Cardiac muscle cell (in vitro differentiated cells and primary cell): Measurements from ENCODE around the gene PAGE2. TPM values are rescaled to one million over a fixed set of nuclear protein-coding genes. Genes with fewer than 3 reads are reported as not detected.
A peak's percentile ranks its signal among the peaks of the same experiment; 100 is the strongest.
"Not testable (repeated sequence)": the region's sequence is repeated elsewhere in the genome, so short reads cannot be mapped to it uniquely, and the experiment has no call there.

Experiments
- DNase-seq, 2 donors: peaks; one replicate each; pipeline versions ENCODE4 v3.0.0 to v3.0.0-alpha.2; 2010 to 2017; ENCODE audit warnings: low read depth in 1 of 2, low spot score in 1 of 2
- H3K27ac ChIP-seq: fragments of 200-600 bp; sonication (generic); 2 replicates; pipeline ENCODE4 v1.5.1; 2016
- H3K27me3 ChIP-seq: fragments of 200-600 bp; sonication (generic); 2 replicates; pipeline ENCODE4 v1.6.0; 2016; ENCODE audit warnings: control low read depth
- H3K36me3 ChIP-seq: fragments of 200-600 bp; sonication (generic); 2 replicates; pipeline ENCODE4 v1.5.1; 2016; ENCODE audit warnings: control low read depth
- H3K4me1 ChIP-seq: fragments of 200-600 bp; sonication (generic); 2 replicates; pipeline ENCODE4 v1.8.1; 2017; ENCODE audit warnings: low read depth, mild to moderate bottlenecking, mixed run types
- H3K4me3 ChIP-seq: fragments of 200-600 bp; sonication (generic); 2 replicates; pipeline ENCODE4 v1.5.1; 2016; ENCODE audit warnings: mild to moderate bottlenecking
- H3K9me3 ChIP-seq: fragments of 200-600 bp; sonication (generic); 2 replicates; pipeline ENCODE4 v1.5.1; 2017; ENCODE audit warnings: low read depth, mild to moderate bottlenecking, control low read depth
- polyA plus RNA-seq: library from polyadenylated mRNA; unstranded; fragments of >200 nt; fragmentation: Nextera tagmentation; extraction: Ambion mirVana; gene quantifications from 2 replicates; pipeline ENCODE4 v1.2.1, GENCODE V29; 2016
- total RNA-seq: library from RNA; depleted of rRNA; stranded (reverse); fragments of >200 nt; gene quantifications from 2 replicates; pipeline ENCODE4 v1.2.3, GENCODE V29; 2016
- TF ChIP-seq, protein P1 (sequence below): IDR thresholded peaks from 2 replicates; pipeline ENCODE4 v1.5.1; 2012; ENCODE audit warnings: low read depth, mild to moderate bottlenecking, low read length

PAGE2 gene
- total and polyA plus RNA-seq, 2 experiments from 2014 or later = not detected

- no peaks in the 10 kb centered on the region for H3K9me3 ChIP-seq
- no peaks in the 10 kb centered on the region for H3K4me1 ChIP-seq
Measured at GRCh38 chrX:55127692-55128091, 38.9 kb downstream of the PAGE2 start.

DNA sequence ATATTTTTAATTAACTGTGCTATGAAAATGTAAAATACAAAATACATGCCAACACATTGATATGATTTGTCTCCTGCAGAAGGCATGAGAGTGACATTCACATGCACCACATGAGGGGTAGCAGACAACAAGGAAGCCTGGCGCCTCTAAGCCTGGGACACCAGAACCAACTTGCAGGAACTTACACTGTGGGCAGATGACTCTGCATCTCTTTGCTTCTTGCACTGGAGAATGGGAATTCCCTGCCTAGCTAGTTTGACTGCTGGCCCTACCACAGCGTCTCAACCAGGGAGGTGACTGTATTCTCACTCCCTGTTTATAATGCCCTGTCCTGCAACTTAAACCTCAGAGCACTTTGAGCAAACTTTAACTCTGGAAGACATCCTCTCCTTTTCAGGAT is 40.5 kb downstream of the PAGE2 start:
- Histone ChIP-seq H3K4me1 (no peaks in the 10 kb centered on the region), H3K4me3 (no peak overlapping the region), H3K9me3 (no peaks in the 10 kb centered on the region), H3K27ac (no peak overlapping the region), H3K36me3 (no peaks in the 10 kb centered on the region), H3K27me3 (no peaks in the 10 kb centered on the region)
- no peak for DNase-seq
- TF ChIP-seq, protein P1, sequence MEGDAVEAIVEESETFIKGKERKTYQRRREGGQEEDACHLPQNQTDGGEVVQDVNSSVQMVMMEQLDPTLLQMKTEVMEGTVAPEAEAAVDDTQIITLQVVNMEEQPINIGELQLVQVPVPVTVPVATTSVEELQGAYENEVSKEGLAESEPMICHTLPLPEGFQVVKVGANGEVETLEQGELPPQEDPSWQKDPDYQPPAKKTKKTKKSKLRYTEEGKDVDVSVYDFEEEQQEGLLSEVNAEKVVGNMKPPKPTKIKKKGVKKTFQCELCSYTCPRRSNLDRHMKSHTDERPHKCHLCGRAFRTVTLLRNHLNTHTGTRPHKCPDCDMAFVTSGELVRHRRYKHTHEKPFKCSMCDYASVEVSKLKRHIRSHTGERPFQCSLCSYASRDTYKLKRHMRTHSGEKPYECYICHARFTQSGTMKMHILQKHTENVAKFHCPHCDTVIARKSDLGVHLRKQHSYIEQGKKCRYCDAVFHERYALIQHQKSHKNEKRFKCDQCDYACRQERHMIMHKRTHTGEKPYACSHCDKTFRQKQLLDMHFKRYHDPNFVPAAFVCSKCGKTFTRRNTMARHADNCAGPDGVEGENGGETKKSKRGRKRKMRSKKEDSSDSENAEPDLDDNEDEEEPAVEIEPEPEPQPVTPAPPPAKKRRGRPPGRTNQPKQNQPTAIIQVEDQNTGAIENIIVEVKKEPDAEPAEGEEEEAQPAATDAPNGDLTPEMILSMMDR = no peak

More at GRCh38 chrX:55127692-55128091, 38.9 kb downstream of the PAGE2 start:
- Histone ChIP-seq H3K36me3 (no peaks in the 10 kb centered on the region), H3K27me3 (no peaks in the 10 kb centered on the region), H3K4me3 (no peak overlapping the region), H3K27ac (no peak overlapping the region)
- TF ChIP-seq, protein P1 = no peak
- peak in 1 of 2 donors; percentile 64 for DNase-seq

- no peaks in the 10 kb centered on the region for H3K9me3 ChIP-seq
Measured at GRCh38 chrX:55130481-55130880, 41.7 kb downstream of the PAGE2 start.

GRCh38 chrX:55132416-55132815 is 43.6 kb downstream of the PAGE2 start:
- no peaks in the 10 kb centered on the region for H3K36me3 ChIP-seq
- no peaks in the 10 kb centered on the region for H3K9me3 ChIP-seq
- TF ChIP-seq, protein P1 = no peak

More at GRCh38 chrX:55130481-55130880, 41.7 kb downstream of the PAGE2 start:
- Histone ChIP-seq H3K27ac (no peak overlapping the region), H3K4me3 (no peak overlapping the region), H3K36me3 (no peaks in the 10 kb centered on the region), H3K4me1 (no peaks in the 10 kb centered on the region), H3K27me3 (no peaks in the 10 kb centered on the region)
- TF ChIP-seq, protein P1 = no peak
- DNase-seq = no peak

DNA sequence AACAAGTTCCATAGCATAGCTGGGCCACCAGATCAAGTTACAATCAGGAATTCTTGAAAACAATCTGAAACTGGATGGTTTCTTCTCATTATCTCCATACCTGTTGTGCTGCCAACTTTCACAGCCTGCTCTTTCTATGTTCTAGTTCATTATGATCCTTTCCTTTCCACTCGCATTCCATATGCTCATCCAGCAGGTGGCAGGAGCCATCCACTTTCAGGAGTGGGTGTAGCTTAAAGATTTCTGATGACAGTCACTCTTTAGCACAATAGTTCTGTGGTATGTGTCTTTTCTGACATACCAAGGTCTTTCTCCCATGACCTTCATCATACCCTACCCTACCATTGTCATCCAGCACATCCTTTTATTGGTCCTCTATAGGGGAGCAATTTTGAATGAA is 46.4 kb downstream of the PAGE2 start:
- Histone ChIP-seq H3K4me1 (no peaks in the 10 kb centered on the region), H3K27ac (no peak overlapping the region), H3K4me3 (no peak overlapping the region), H3K27me3 (no peaks in the 10 kb centered on the region), H3K36me3 (no peaks in the 10 kb centered on the region), H3K9me3 (no peaks in the 10 kb centered on the region)
- DNase-seq = peak; percentile 42 to 69
- TF ChIP-seq, protein P1 = peak; percentile 60

More at GRCh38 chrX:55132416-55132815, 43.6 kb downstream of the PAGE2 start:
- H3K4me1 ChIP-seq = no peaks in the 10 kb centered on the region
- no peak for DNase-seq
- no peak overlapping the region for H3K4me3 ChIP-seq
- no peaks in the 10 kb centered on the region for H3K27me3 ChIP-seq
- no peak overlapping the region for H3K27ac ChIP-seq

- not testable (repeated sequence) for H3K27me3 ChIP-seq, H3K36me3 ChIP-seq, H3K9me3 ChIP-seq, H3K27ac ChIP-seq, H3K4me3 ChIP-seq, DNase-seq
- peaks cover 17% of the 10 kb centered on the region for H3K4me1 ChIP-seq
Measured at GRCh38 chrX:55140800-55141199, 52.0 kb downstream of the PAGE2 start.

Other genes with a start within 250 kb of the PAGE2 start
- gene TRO, start 168.2 kb upstream of the PAGE2 start, total RNA-seq = 111 and 130 TPM in 2 replicates
- 125 and 140 TPM in 2 replicates for gene TRO, start 168.2 kb upstream of the PAGE2 start, polyA plus RNA-seq
- gene PFKFB1, start 94.8 kb upstream of the PAGE2 start, total RNA-seq = 0.33 and 0.99 TPM in 2 replicates
- gene PFKFB1, start 94.8 kb upstream of the PAGE2 start, polyA plus RNA-seq = 0.15 and 0.51 TPM in 2 replicates
- gene APEX2, start 88.7 kb upstream of the PAGE2 start, total RNA-seq = 10.4 and 10.8 TPM in 2 replicates
- gene APEX2, start 88.7 kb upstream of the PAGE2 start, polyA plus RNA-seq = 15.0 and 17.3 TPM in 2 replicates
- gene ALAS2, start 58.0 kb upstream of the PAGE2 start, total RNA-seq = 4.3 and 6.8 TPM in 2 replicates
- gene ALAS2, start 58.0 kb upstream of the PAGE2 start, polyA plus RNA-seq = 1.6 and 5.1 TPM in 2 replicates
- not detected in 2 replicates for gene PAGE2B, start 14.0 kb upstream of the PAGE2 start, total RNA-seq
- gene PAGE2B, start 14.0 kb upstream of the PAGE2 start, polyA plus RNA-seq = 0.62 TPM in 1 of 2 replicates, not detected in the other
- gene PAGE5, start 131.3 kb downstream of the PAGE2 start, total RNA-seq = not detected in 2 replicates
- not detected in 2 replicates for gene PAGE5, start 131.3 kb downstream of the PAGE2 start, polyA plus RNA-seq
- not detected in 2 replicates for gene PAGE3, start 175.9 kb downstream of the PAGE2 start, total RNA-seq
- gene PAGE3, start 175.9 kb downstream of the PAGE2 start, polyA plus RNA-seq = not detected in 2 replicates